GM18951 (cell line): ENCODE measurements around the gene NPHP4.

ENCODE experiments used
- POLR2A ChIP-seq: IDR thresholded peaks from 4 replicates; pipeline ENCODE4 v1.6.1; 2011; ENCODE audit warnings: mild to moderate bottlenecking; ENCODE audit not compliant: insufficient read length, insufficient read depth; ENCODE audit errors: extremely low read depth
- in situ Hi-C: fragments of 300-500 bp; cut with MboI; formaldehyde crosslinking; loops from one replicate; pipeline ENCODE4 v1.12.0; 2022; ENCODE audit warnings: low sequenced_read_pairs, mixed read lengths, inconsistent platforms; ENCODE audit not compliant: unreplicated experiment

NPHP4 gene

GRCh38 chr1:5886541-5887348 is 105.5 kb downstream of the NPHP4 start:
- in situ Hi-C loops, result no loop called here
- no peak for TF ChIP-seq POLR2A

DNA sequence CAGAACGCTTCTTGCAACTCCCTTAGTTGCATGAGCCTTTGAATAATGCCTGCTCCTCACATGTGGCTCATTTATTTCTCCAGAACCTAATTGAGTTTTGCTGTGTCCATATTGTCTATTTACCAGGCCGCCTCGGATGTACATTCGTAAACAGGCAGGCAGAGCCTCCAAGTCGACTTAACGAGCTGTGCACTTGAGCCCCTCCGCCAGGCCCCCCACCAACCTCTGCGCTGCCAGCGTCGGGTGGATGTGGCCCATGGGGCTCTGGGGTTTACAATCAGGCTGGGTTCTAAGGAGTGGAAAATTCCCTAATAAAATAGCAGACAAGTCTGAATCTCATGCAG is 106.1 kb downstream of the NPHP4 start:
- in situ Hi-C loops, result no loop called here

DNA sequence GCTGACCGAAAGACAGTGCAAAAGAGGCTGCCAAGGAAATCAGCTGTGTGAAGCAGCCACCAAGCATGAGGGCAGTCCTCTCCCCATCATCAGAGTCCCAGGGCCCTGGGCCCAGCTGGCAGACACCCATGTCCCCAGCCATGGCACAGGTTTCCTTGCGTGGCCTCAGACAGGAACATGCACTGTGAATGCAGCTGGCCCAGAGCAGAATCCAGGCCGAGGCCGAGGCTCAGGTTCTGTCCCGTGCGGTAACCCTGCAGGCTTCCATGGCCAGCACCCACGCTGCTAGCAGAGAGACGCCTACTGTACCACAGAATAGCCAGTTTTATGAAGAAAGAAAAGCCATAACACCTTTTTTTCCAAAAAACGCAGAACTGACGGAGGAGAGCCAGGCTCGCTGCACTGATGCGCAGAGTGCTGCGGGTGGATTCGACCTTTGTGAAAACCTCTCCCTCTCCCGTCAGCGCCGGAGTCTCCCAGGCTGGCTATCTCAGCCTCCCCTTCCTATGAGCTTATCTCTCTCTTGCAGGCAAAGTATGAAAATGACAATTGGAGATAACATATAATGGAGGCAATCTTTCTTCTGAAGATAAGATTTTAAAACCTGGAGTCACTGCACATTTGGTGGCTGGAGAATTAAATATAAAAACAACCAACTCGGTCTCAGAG is 106.6 kb downstream of the NPHP4 start:
- no peak for TF ChIP-seq POLR2A
- in situ Hi-C loops, result no loop called here

More for the DNA sequence above, 106.1 kb downstream of the NPHP4 start:
- TF ChIP-seq POLR2A, result no peak

GRCh38 chr1:5884110-5884509 is 108.1 kb downstream of the NPHP4 start:
- TF ChIP-seq POLR2A, result no peak
- in situ Hi-C loops, result no loop called here

- in situ Hi-C loops, result no loop called here
- TF ChIP-seq POLR2A, result no peak
Observed at GRCh38 chr1:5883129-5884048, 108.8 kb downstream of the NPHP4 start.

DNA sequence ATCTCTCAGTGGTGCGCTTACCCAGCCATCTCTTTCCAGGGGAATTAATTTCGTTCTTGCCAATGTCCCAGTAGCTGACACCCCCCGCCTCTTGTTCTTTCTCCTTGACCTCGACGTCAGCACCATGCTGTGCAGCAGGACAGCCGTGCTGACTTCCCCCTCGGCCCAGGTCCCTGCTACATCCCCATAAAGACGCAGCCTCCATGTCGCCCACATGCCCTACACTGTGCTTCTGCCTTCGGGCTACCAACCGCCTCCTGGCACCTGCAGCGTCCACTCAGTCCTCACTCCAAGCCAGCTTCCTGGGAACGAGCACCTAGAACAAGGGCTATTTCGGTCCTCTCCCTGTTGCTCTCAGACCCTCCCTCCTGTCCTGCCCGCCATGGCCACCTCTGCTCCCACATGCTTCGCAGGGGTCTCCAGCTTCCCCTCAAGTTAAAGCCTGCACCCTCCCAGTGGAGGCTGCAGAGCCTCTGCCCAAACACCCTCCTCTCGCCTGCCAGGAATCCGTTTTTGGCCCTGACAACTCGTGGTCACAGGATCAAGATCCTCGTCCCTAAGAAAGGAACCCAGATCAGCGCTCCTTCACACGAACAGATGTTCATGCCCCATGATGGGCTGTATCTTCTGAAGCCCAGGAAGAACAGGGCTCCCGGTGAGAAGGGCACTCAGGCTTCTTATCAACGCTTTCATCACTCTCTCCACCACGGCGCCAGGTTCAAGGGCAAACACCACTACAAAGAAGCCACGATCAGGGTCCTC is 109.7 kb downstream of the NPHP4 start:
- in situ Hi-C loops, result no loop called here
- no peak for TF ChIP-seq POLR2A

DNA sequence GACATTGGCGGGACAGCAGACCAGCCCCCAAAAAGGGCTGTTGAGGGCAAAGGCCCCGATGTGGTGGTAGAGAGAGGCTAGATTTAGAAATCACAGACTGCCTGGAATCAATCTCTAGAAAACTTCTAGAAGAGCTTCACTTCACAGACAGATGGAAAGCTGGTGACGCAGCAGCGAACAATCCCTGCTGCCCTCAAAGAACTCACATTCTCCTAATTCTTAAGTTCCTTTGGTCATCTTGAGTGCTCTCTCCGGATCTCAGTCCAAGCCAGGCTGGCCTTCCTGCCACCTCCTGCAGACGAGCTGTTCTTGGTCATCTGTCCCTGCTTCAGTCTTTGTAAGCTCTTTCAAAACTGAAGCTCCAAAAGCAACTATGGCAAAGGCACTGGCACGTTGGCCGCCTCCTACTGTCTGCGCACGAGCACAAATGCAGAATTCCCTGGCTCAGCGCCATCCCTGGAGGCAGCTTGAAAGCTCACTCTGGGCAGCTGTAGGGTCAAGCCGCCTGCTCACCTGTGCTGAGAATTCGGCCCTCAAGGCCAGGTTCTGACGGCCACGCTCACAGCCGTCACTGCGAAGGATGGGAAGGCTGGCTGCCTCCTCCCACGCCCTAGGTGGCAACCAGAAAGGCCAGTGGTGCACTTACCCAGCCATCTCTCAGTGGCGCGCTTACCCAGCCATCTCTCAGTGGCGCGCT is 110.6 kb downstream of the NPHP4 start:
- in situ Hi-C loops, result no loop called here

DNA sequence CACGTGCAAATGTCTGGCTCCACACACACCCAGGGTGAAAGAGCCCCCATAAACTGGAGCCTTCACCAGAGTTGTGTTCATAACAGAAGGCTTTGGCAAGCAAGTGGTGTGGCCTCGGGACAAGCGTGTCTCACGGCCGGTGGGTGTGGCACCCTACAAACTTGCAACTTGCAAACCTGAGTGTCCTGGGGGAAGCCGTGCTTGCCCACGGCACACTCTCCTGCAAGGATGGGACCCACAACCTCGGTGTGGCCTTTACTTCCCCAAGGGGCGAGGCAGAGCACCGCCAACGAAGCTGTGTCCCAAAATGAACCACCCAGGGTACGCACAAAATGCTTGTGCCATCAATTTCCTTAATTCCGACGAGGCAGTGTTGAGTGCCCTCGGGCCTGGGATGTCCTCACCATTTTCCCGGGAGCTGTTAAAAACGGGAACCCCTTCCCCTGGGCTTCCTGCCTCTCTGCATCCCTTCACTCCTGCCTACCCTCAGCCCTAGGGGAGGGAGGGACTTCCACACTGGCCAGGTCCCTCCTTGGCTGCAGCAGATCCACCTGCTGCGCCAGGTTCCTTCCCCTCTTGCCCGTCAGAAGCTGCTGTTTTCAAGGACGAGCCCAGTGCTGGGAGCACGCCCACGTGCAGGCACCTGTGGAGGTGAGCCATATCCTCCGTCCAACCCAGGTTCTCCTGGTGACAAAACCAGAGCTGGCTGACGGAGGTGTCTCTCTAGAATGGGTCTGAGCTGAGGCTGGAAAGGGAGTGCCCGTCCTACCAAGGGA is 111.4 kb downstream of the NPHP4 start:
- in situ Hi-C loops, result no loop called here

More for the DNA sequence above, 110.6 kb downstream of the NPHP4 start:
- no peak for TF ChIP-seq POLR2A

DNA sequence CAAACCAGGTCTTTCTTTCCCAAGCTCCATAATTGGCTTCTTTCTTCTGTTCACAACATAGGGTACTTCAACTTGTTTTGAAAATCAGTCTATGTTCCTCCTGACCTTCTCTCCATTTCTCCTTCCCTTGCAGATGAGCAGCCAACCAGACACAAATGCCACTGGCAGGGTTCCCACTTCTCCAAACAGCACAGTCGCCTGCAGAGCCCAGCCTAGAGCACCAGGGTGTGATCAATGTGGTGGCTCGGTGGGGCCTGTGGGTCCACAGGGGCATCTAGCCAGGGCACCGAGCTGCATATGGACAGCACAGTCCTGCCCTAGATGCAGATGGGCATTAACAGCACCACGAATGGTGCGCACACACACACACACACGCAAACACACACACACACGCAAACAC is 112.8 kb downstream of the NPHP4 start:
- TF ChIP-seq POLR2A, result no peak
- in situ Hi-C loops, result no loop called here

More for the DNA sequence above, 111.4 kb downstream of the NPHP4 start:
- no peak for TF ChIP-seq POLR2A

- in situ Hi-C loops, result no loop called here
- no peak for TF ChIP-seq POLR2A
Observed at GRCh38 chr1:5878971-5879370, 113.3 kb downstream of the NPHP4 start.
